Trophoblast cell (in vitro differentiated cells and primary cell): ENCODE results near the gene ATP5IF1.

ENCODE experiments used
- DNase-seq, 2 donors: peaks; one replicate each; pipeline ENCODE4 v3.0.0-alpha.2; 2016
- H2AFZ ChIP-seq: 2 replicates; pipeline ENCODE4 v1.6.1; 2013; ENCODE audit warnings: low read length, moderate library complexity, mild to moderate bottlenecking; ENCODE audit not compliant: insufficient read depth, poor library complexity
- H2AK5ac ChIP-seq: 2 replicates; pipeline ENCODE4 v1.6.1; 2013; ENCODE audit warnings: mild to moderate bottlenecking, low read length
- H2BK120ac ChIP-seq: 2 replicates; pipeline ENCODE4 v1.6.1; 2013; ENCODE audit warnings: low read length, mild to moderate bottlenecking, moderate library complexity; ENCODE audit not compliant: insufficient read depth, poor library complexity
- H2BK12ac ChIP-seq: 2 replicates; pipeline ENCODE4 v1.6.1; 2013; ENCODE audit warnings: mild to moderate bottlenecking, low read length, moderate library complexity
- H2BK5ac ChIP-seq: 2 replicates; pipeline ENCODE4 v1.6.1; 2013; ENCODE audit warnings: low read length, low read depth, moderate library complexity, mild to moderate bottlenecking; ENCODE audit not compliant: poor library complexity
- H3K14ac ChIP-seq: 2 replicates; pipeline ENCODE4 v1.6.1; 2013; ENCODE audit warnings: mild to moderate bottlenecking, low read length
- H3K18ac ChIP-seq: 2 replicates; pipeline ENCODE4 v1.6.1; 2013; ENCODE audit warnings: mild to moderate bottlenecking, low read length
- H3K23ac ChIP-seq: 2 replicates; pipeline ENCODE4 v1.6.1; 2013; ENCODE audit warnings: low read length
- H3K27ac ChIP-seq: 2 replicates; pipeline ENCODE4 v1.5.1; 2013; ENCODE audit warnings: low read depth, mild to moderate bottlenecking, inconsistent platforms, low read length, moderate library complexity
- H3K27me3 ChIP-seq: 2 replicates; pipeline ENCODE4 v1.6.1; 2013; ENCODE audit warnings: inconsistent platforms, mild to moderate bottlenecking, low read length, moderate library complexity; ENCODE audit not compliant: insufficient read depth
- H3K36me3 ChIP-seq, 2 experiments: 1 replicate in 1 of 2; 2 replicates in 1 of 2; pipeline ENCODE4 v1.6.1; 2013; ENCODE audit warnings: low read length in 2 of 2, mild to moderate bottlenecking in 2 of 2, moderate library complexity in 1 of 2; ENCODE audit not compliant: insufficient read depth in 2 of 2, control insufficient read depth in 1 of 2
- H3K4ac ChIP-seq: 2 replicates; pipeline ENCODE4 v1.6.1; 2013; ENCODE audit warnings: low read depth, mild to moderate bottlenecking, low read length, moderate library complexity
- H3K4me1 ChIP-seq, 2 experiments: 1 replicate in 1 of 2; 2 replicates in 1 of 2; pipeline ENCODE4 v1.6.1; 2013; ENCODE audit warnings: low read length in 2 of 2, mild to moderate bottlenecking in 2 of 2, moderate library complexity in 1 of 2; ENCODE audit not compliant: insufficient read depth in 2 of 2, control insufficient read depth in 1 of 2
- H3K4me2 ChIP-seq: 2 replicates; pipeline ENCODE4 v1.6.1; 2013; ENCODE audit warnings: inconsistent platforms, mild to moderate bottlenecking, low read length, moderate library complexity
- H3K4me3 ChIP-seq: 2 replicates; pipeline ENCODE4 v1.5.1; 2013; ENCODE audit warnings: mild to moderate bottlenecking, low read depth, low read length, inconsistent platforms
- H3K79me1 ChIP-seq: one replicate; pipeline ENCODE4 v1.6.1; 2013; ENCODE audit warnings: low read length
- H3K79me2 ChIP-seq: 2 replicates; pipeline ENCODE4 v1.6.1; 2013; ENCODE audit warnings: low read length, mild to moderate bottlenecking; ENCODE audit not compliant: control insufficient read depth, insufficient read depth, poor library complexity
- H3K9ac ChIP-seq: 2 replicates; pipeline ENCODE4 v1.6.1; 2013; ENCODE audit warnings: mild to moderate bottlenecking, low read length
- H3K9me3 ChIP-seq: 2 replicates; pipeline ENCODE4 v1.6.1; 2013; ENCODE audit warnings: low read depth, mild to moderate bottlenecking, control low read depth, inconsistent platforms, low read length; ENCODE audit not compliant: insufficient read depth
- H4K12ac ChIP-seq: 2 replicates; pipeline ENCODE4 v1.6.1; 2013; ENCODE audit warnings: low read depth, mild to moderate bottlenecking, low read length, moderate library complexity
- H4K8ac ChIP-seq: 2 replicates; pipeline ENCODE4 v1.6.1; 2013; ENCODE audit warnings: low read depth, mild to moderate bottlenecking, low read length, moderate library complexity
- H4K91ac ChIP-seq: one replicate; pipeline ENCODE4 v1.6.1; 2013; ENCODE audit warnings: low read depth, mild to moderate bottlenecking, low read length, moderate library complexity
- WGBS: extraction: QIAGEN DNeasy Blood & Tissue Kit; methylation state at CpG from one replicate; pipeline ENCODE4 v1.1.7; 2013; ENCODE audit warnings: missing lambda C conversion rate; ENCODE audit not compliant: insufficient read length, insufficient coverage; ENCODE audit errors: extremely low coverage; 5-methylcytosine and 5-hydroxymethylcytosine counted together

ATP5IF1 gene

DNA sequence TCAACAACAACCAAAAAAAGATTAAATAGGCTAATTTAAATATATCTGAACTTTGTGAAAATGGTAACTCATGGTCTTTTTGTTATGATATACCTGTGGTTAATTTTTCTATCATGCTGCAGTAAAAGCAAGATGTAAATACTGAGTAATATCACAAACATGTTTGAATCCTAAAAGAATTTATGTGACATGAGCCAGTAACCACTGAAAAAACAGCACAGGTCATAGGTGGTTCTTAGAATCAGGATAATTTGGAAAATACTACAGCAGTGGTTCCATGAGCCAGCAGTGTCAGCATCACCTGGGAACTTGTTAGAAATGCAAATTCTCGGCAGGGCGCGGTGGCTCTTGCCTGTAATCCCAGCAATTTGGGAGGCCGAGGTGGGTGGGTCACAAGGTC, 4.1 kb downstream of the ATP5IF1 start:
- Histone ChIP-seq H3K4me3 (no peak overlapping the region), H4K12ac (no peak overlapping the region), H4K91ac (no peak overlapping the region), H2BK5ac (no peak overlapping the region), H2BK12ac (no peak overlapping the region), H3K9me3 (no peaks in the 10 kb centered on the region), H3K4me1 (peaks cover 7% of the 10 kb centered on the region in 2 experiments), H3K79me2 (peaks cover 9% of the 10 kb centered on the region), H3K27ac (no peak overlapping the region), H3K36me3 (peaks cover 0 to 7% of the 10 kb centered on the region in 2 experiments), H3K27me3 (no peaks in the 10 kb centered on the region), H2BK120ac (no peak overlapping the region), H3K79me1 (peaks cover 7% of the 10 kb centered on the region), H2AFZ (no peak overlapping the region), H3K4ac (no peak overlapping the region), H2AK5ac (no peak overlapping the region), H3K4me2 (no peak overlapping the region), H4K8ac (no peak overlapping the region), H3K9ac (no peak overlapping the region), H3K23ac (no peak overlapping the region), H3K18ac (no peak overlapping the region), H3K14ac (no peak overlapping the region)
- no peak for DNase-seq
- WGBS = no CpG with 5 or more reads among the region's 4 CpGs

- H3K4me1 ChIP-seq = peaks cover 5% of the 10 kb centered on the region in 2 experiments
- H2BK120ac ChIP-seq = no peak overlapping the region
- H3K14ac ChIP-seq = no peak overlapping the region
- H3K9ac ChIP-seq = no peak overlapping the region
- H3K27me3 ChIP-seq = no peaks in the 10 kb centered on the region
- no peak overlapping the region for H2AK5ac ChIP-seq
- H4K91ac ChIP-seq = no peak overlapping the region
- no peaks in the 10 kb centered on the region for H3K79me1 ChIP-seq
- WGBS = no CpG with 5 or more reads among the region's 10 CpGs
- H4K8ac ChIP-seq = no peak overlapping the region
- H3K4me3 ChIP-seq = no peak overlapping the region
- no peak overlapping the region for H3K23ac ChIP-seq
- no peaks in the 10 kb centered on the region for H3K9me3 ChIP-seq
- peaks cover 0 to 7% of the 10 kb centered on the region in 2 experiments for H3K36me3 ChIP-seq
- H3K4ac ChIP-seq = no peak overlapping the region
- peaks cover 1% of the 10 kb centered on the region for H3K79me2 ChIP-seq
- no peak overlapping the region for H3K27ac ChIP-seq
- no peak overlapping the region for H3K18ac ChIP-seq
- no peak overlapping the region for H2BK5ac ChIP-seq
- H2BK12ac ChIP-seq = no peak overlapping the region
- no peak overlapping the region for H2AFZ ChIP-seq
- H4K12ac ChIP-seq = no peak overlapping the region
- H3K4me2 ChIP-seq = no peak overlapping the region
- DNase-seq = no peak
These were observed 5.8 kb downstream of the ATP5IF1 start for GRCh38 chr1:28241638-28242241.

DNA sequence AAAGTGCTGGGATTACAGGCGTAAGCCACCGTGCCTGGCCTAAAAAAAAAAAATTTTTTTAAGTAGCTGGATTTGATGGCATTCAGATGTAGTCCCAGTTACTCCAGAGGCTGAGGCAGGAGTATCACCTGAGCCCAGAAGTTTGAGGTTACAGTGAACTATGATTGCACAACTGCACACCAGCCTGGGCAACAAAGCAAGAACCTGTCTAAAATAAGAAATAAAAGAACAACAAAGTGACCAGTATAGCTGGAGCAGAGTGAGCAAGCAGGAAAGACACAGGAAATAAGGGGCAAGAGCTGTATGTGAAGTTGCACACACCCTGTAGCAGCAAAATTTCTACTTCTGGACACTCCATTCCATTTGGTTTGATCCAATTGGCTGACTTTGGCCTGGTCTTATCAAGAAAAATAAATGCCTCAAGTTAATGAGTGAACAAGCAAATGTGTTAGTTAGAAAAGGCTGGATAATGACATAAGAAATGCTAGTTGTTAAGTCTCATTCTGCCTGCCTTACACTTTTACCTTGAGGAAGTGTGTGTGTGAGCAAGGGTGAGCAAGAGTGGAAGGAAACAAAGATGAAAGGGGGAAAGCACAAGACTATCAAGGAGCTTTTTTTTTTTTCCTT, 7.9 kb downstream of the ATP5IF1 start:
- WGBS = no CpG with 5 or more reads among the region's 2 CpGs
- no peak overlapping the region for H3K18ac ChIP-seq
- H3K9me3 ChIP-seq = no peaks in the 10 kb centered on the region
- H3K4me1 ChIP-seq = peaks cover 4 to 5% of the 10 kb centered on the region in 2 experiments
- H4K8ac ChIP-seq = no peak overlapping the region
- H4K91ac ChIP-seq = no peak overlapping the region
- H2AK5ac ChIP-seq = no peak overlapping the region
- H3K9ac ChIP-seq = no peak overlapping the region
- H4K12ac ChIP-seq = no peak overlapping the region
- no peaks in the 10 kb centered on the region for H3K27me3 ChIP-seq
- no peak overlapping the region for H2BK120ac ChIP-seq
- H3K23ac ChIP-seq = no peak overlapping the region
- H3K27ac ChIP-seq = no peak overlapping the region
- H3K4me2 ChIP-seq = no peak overlapping the region
- peaks cover 5% of the 10 kb centered on the region for H3K79me1 ChIP-seq
- no peak overlapping the region for H2BK12ac ChIP-seq
- no peak overlapping the region for H3K14ac ChIP-seq
- H2BK5ac ChIP-seq = no peak overlapping the region
- no peak for DNase-seq
- H3K36me3 ChIP-seq = no peaks in the 10 kb centered on the region
- no peak overlapping the region for H2AFZ ChIP-seq
- H3K4me3 ChIP-seq = no peak overlapping the region
- no peaks in the 10 kb centered on the region for H3K79me2 ChIP-seq
- no peak overlapping the region for H3K4ac ChIP-seq

GRCh38 chr1:28244549-28245251, 8.8 kb downstream of the ATP5IF1 start:
- H3K36me3 ChIP-seq = no peaks in the 10 kb centered on the region
- no peak overlapping the region for H3K27ac ChIP-seq
- H2BK5ac ChIP-seq = no peak overlapping the region
- no peak overlapping the region for H3K4me3 ChIP-seq
- no peak overlapping the region for H4K12ac ChIP-seq
- H3K79me2 ChIP-seq = no peaks in the 10 kb centered on the region
- H4K91ac ChIP-seq = no peak overlapping the region
- peaks cover 5 to 7% of the 10 kb centered on the region in 2 experiments for H3K4me1 ChIP-seq
- no peak overlapping the region for H3K4ac ChIP-seq
- H3K4me2 ChIP-seq = no peak overlapping the region
- WGBS = no CpG with 5 or more reads among the region's 13 CpGs
- no peak overlapping the region for H3K18ac ChIP-seq
- H4K8ac ChIP-seq = no peak overlapping the region
- H2BK120ac ChIP-seq = no peak overlapping the region
- DNase-seq = no peak
- H2BK12ac ChIP-seq = no peak overlapping the region
- no peak overlapping the region for H2AK5ac ChIP-seq
- H3K23ac ChIP-seq = no peak overlapping the region
- H3K79me1 ChIP-seq = peaks cover 5% of the 10 kb centered on the region
- H3K27me3 ChIP-seq = no peaks in the 10 kb centered on the region
- H2AFZ ChIP-seq = no peak overlapping the region
- no peak overlapping the region for H3K14ac ChIP-seq
- H3K9ac ChIP-seq = no peak overlapping the region
- no peaks in the 10 kb centered on the region for H3K9me3 ChIP-seq
